Loucy (cell line): ENCODE measurements around the gene MAST4.

ENCODE experiments used
- H2AFZ ChIP-seq: fragments of 200-600 bp; sonication (generic); 2 replicates; pipeline ENCODE4 v1.6.0; 2016; ENCODE audit warnings: antibody characterized with exemption, mild to moderate bottlenecking, low read length, moderate library complexity
- H3F3A ChIP-seq: fragments of 200-600 bp; 2 replicates; pipeline ENCODE4 v1.6.0; 2016; ENCODE audit warnings: antibody characterized with exemption, low read depth, mild to moderate bottlenecking
- H3K27me3 ChIP-seq: fragments of 200-600 bp; sonication (generic); 2 replicates; pipeline ENCODE4 v1.6.1; 2014; ENCODE audit warnings: low read length, mild to moderate bottlenecking; ENCODE audit not compliant: insufficient read depth, poor library complexity, severe bottlenecking
- H3K36me3 ChIP-seq: fragments of 200-600 bp; sonication (generic); 2 replicates; pipeline ENCODE4 v1.6.1; 2016; ENCODE audit warnings: low read length; ENCODE audit not compliant: insufficient read depth
- H3K4me1 ChIP-seq: fragments of 200-600 bp; sonication (generic); 2 replicates; pipeline ENCODE4 v1.5.1; 2014; ENCODE audit warnings: low read length, mild to moderate bottlenecking; ENCODE audit not compliant: insufficient read depth, poor library complexity, severe bottlenecking
- H3K4me2 ChIP-seq: fragments of 200-600 bp; sonication (generic); 2 replicates; pipeline ENCODE4 v1.6.0; 2014; ENCODE audit warnings: antibody characterized with exemption, low read length, low read depth, mild to moderate bottlenecking; ENCODE audit not compliant: poor library complexity, severe bottlenecking
- H3K4me3 ChIP-seq: fragments of 200-600 bp; sonication (generic); 2 replicates; pipeline ENCODE4 v1.5.1; 2014; ENCODE audit warnings: low read length, mild to moderate bottlenecking, mixed read lengths; ENCODE audit not compliant: poor library complexity, severe bottlenecking
- H3K79me2 ChIP-seq: fragments of 200-600 bp; sonication (generic); 2 replicates; pipeline ENCODE4 v1.6.1; 2014; ENCODE audit warnings: low read length; ENCODE audit not compliant: insufficient read depth
- H3K9ac ChIP-seq: fragments of 200-600 bp; sonication (generic); 2 replicates; pipeline ENCODE4 v1.6.0; 2014; ENCODE audit warnings: mild to moderate bottlenecking, low read depth, low read length, moderate library complexity; ENCODE audit not compliant: poor library complexity, severe bottlenecking
- H3K9me2 ChIP-seq: fragments of 200-600 bp; sonication (generic); replicated peaks from 2 replicates; pipeline ENCODE4 v1.6.1; 2016; ENCODE audit warnings: low read depth, low read length, mixed read lengths
- H3K9me3 ChIP-seq: fragments of 200-600 bp; sonication (generic); 2 replicates; pipeline ENCODE4 v1.6.1; 2014; ENCODE audit warnings: mild to moderate bottlenecking, antibody characterized with exemption, low read length, low read depth; ENCODE audit not compliant: insufficient read depth
- H4K20me1 ChIP-seq: fragments of 200-600 bp; sonication (generic); 2 replicates; pipeline ENCODE4 v1.6.0; 2014; ENCODE audit warnings: antibody characterized with exemption, low read length, mild to moderate bottlenecking; ENCODE audit not compliant: insufficient read depth, poor library complexity, severe bottlenecking
- CTCF ChIP-seq: fragments of 200-600 bp; sonication (generic); conservative IDR thresholded peaks from 2 replicates; pipeline ENCODE4 v1.5.1; 2014; ENCODE audit warnings: mild to moderate bottlenecking, antibody characterized with exemption, low read length
- EZH2phosphoT487 ChIP-seq: fragments of 200-600 bp; IDR thresholded peaks from 2 replicates; pipeline ENCODE4 v1.6.1; 2018; ENCODE audit warnings: antibody characterized with exemption, mild to moderate bottlenecking, moderate library complexity, borderline replicate concordance

Gene MAST4

GRCh38 chr5:67142816-67143215 lies 546.6 kb downstream of the MAST4 start:
- H3K36me3 ChIP-seq: peaks cover 68% of the 10 kb centered on the region; the same call in 1 of the 2 replicates
- H3K4me2 ChIP-seq: no peak overlapping the region
- H3K9me3 ChIP-seq: no peaks in the 10 kb centered on the region

GRCh38 chr5:67143549-67143948 lies 547.4 kb downstream of the MAST4 start:
- H3K9ac ChIP-seq: no peak overlapping the region
- no peak overlapping the region for H3K4me3 ChIP-seq
- no peaks in the 10 kb centered on the region for H3F3A ChIP-seq
- no peak for TF ChIP-seq CTCF
- TF ChIP-seq EZH2phosphoT487: no peak
- H3K4me2 ChIP-seq: no peak overlapping the region
- no peaks in the 10 kb centered on the region for H3K79me2 ChIP-seq
- no peaks in the 10 kb centered on the region for H3K4me1 ChIP-seq
- no peak overlapping the region for H2AFZ ChIP-seq
- peaks cover 64% of the 10 kb centered on the region; the same call in 1 of the 2 replicates for H3K36me3 ChIP-seq
- no peaks in the 10 kb centered on the region for H3K9me3 ChIP-seq
- no peaks in the 10 kb centered on the region for H3K9me2 ChIP-seq
- no peaks in the 10 kb centered on the region for H4K20me1 ChIP-seq
- H3K27me3 ChIP-seq: no peaks in the 10 kb centered on the region

More at GRCh38 chr5:67142816-67143215, 546.6 kb downstream of the MAST4 start:
- H2AFZ ChIP-seq: no peak overlapping the region
- H3K27me3 ChIP-seq: no peaks in the 10 kb centered on the region
- H3K79me2 ChIP-seq: no peaks in the 10 kb centered on the region
- no peak overlapping the region for H3K9ac ChIP-seq
- H3F3A ChIP-seq: no peaks in the 10 kb centered on the region
- no peak overlapping the region for H3K4me3 ChIP-seq
- no peak for TF ChIP-seq CTCF
- no peaks in the 10 kb centered on the region for H4K20me1 ChIP-seq
- H3K9me2 ChIP-seq: no peaks in the 10 kb centered on the region
- no peaks in the 10 kb centered on the region for H3K4me1 ChIP-seq

GRCh38 chr5:67144183-67144639 lies 548.0 kb downstream of the MAST4 start:
- H4K20me1 ChIP-seq: no peaks in the 10 kb centered on the region
- H3K36me3 ChIP-seq: peaks cover 62% of the 10 kb centered on the region; the same call in 1 of the 2 replicates
- H3F3A ChIP-seq: no peaks in the 10 kb centered on the region
- H2AFZ ChIP-seq: no peak overlapping the region
- H3K4me2 ChIP-seq: no peak overlapping the region
- no peak overlapping the region for H3K9ac ChIP-seq
- H3K79me2 ChIP-seq: no peaks in the 10 kb centered on the region
- TF ChIP-seq CTCF (no peak), EZH2phosphoT487 (no peak)
- no peaks in the 10 kb centered on the region for H3K9me2 ChIP-seq
- no peak overlapping the region for H3K4me3 ChIP-seq
- no peaks in the 10 kb centered on the region for H3K27me3 ChIP-seq
- H3K4me1 ChIP-seq: no peaks in the 10 kb centered on the region
- no peaks in the 10 kb centered on the region for H3K9me3 ChIP-seq
